ENCODE data around the gene AP3M1.
A peak's percentile ranks its signal among the peaks of the same experiment; 100 is the strongest.

AP3M1 gene

DNA sequence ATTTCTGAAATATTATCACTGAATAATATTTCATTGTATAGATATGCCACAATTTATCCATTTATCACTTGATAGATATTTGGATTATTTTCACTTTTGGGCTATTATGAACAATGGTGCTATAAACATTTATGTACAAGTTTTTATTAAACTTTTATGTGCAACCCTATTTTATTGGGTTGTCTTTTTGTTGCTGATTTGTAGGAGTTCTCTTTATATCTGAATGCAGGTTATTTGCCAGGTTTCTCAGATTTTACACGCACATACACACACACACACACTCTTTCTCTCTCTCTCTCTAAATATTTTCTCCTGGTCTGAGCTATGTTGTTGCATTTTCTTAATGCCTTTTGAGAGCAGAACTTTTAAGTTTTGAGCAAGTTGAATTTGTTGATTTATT lies 36.6 kb upstream of the AP3M1 start:
- no peaks in the 10 kb centered on the region for H3K9me3 ChIP-seq (ENCODE audit: insufficient read depth, low read length)
- no peak overlapping the region for H3K4me3 ChIP-seq (ENCODE audit: insufficient read length, low read depth)
- no peaks in the 10 kb centered on the region for H3K27me3 ChIP-seq (ENCODE audit: insufficient read depth, insufficient read length)
- no peak for DNase-seq (ENCODE audit: low read depth, low spot score)
- H3K36me3 ChIP-seq (ENCODE audit: insufficient read depth, insufficient read length, low read length) = no peaks in the 10 kb centered on the region
- no peak overlapping the region for H3K9ac ChIP-seq (ENCODE audit: insufficient read length, low read depth)
- TF ChIP-seq ZNF274 (IDR thresholded peaks at IDR 0.05; ENCODE audit: low read depth, low read length) = no peak
- no peak for TF ChIP-seq YY1 (IDR thresholded peaks at IDR 0.05; ENCODE audit: insufficient read depth, insufficient read length)
- no peak for TF ChIP-seq SUZ12 (IDR thresholded peaks at IDR 0.05; ENCODE audit: extremely low read depth, insufficient read depth, insufficient read length)
- no peaks in the 10 kb centered on the region for H3K4me1 ChIP-seq (ENCODE audit: insufficient read depth, insufficient read length)

DNA sequence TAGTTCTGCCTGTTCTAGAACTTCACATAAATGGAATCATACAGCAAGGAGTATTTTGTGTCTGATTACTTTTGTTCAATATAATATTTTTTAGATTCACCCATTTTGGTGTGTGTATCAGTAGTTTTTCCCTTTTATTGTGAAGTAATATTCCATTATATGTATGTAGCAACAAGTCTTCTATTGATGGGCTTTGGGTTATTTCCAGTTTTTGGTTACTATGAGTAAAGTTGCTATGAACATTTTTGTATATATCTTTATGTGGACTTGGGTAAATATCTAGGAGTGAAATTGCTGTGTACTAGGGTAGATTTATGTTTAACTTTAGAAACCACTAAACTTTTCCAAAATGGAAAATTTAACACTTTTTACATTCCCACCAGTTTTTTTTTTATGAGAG lies 36.0 kb upstream of the AP3M1 start:
- H3K9me3 ChIP-seq (ENCODE audit: insufficient read depth, low read length) = no peaks in the 10 kb centered on the region
- H3K4me1 ChIP-seq (ENCODE audit: insufficient read depth, insufficient read length) = no peaks in the 10 kb centered on the region
- DNase-seq (ENCODE audit: low read depth, low spot score) = no peak
- no peak overlapping the region for H3K4me3 ChIP-seq (ENCODE audit: insufficient read length, low read depth)
- TF ChIP-seq SUZ12 (IDR thresholded peaks at IDR 0.05; ENCODE audit: extremely low read depth, insufficient read depth, insufficient read length) (no peak), ZNF274 (IDR thresholded peaks at IDR 0.05; ENCODE audit: low read depth, low read length) (no peak), YY1 (IDR thresholded peaks at IDR 0.05; ENCODE audit: insufficient read depth, insufficient read length) (no peak)
- H3K9ac ChIP-seq (ENCODE audit: insufficient read length, low read depth) = no peak overlapping the region
- H3K36me3 ChIP-seq (ENCODE audit: insufficient read depth, insufficient read length, low read length) = no peaks in the 10 kb centered on the region
- H3K27me3 ChIP-seq (ENCODE audit: insufficient read depth, insufficient read length) = no peaks in the 10 kb centered on the region

DNA sequence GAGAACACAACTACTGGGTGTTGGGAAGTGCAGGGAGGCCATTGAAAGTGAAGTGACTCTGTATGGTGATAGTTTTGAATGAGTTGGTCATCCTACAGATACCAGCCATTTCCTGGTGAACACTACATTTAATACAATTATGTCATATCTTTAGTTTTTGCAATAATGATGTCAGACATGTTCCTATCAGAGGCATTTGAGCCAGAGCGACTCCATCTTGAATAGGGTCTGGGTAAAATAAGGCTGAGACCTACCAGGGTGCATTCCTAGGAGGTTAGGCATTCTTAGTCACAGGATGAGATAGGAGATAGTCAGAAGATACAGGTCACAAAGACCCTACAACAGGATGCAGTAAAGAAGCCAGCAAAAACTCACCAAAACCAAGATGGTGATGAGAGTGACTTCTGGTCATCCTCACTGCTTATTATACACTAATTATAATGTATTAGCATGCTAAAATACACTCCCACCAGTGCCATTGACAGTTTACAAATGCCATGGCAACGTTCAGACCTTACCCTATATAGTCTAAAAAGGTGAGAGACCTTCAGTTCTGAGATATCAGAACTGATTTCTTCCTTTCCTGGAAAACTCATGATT lies 28.6 kb upstream of the AP3M1 start:
- no peaks in the 10 kb centered on the region for H3K4me1 ChIP-seq (ENCODE audit: insufficient read depth, insufficient read length)
- no peak overlapping the region for H3K9ac ChIP-seq (ENCODE audit: insufficient read length, low read depth)
- no peaks in the 10 kb centered on the region for H3K9me3 ChIP-seq (ENCODE audit: insufficient read depth, low read length)
- no peak for TF ChIP-seq ZNF274 (IDR thresholded peaks at IDR 0.05; ENCODE audit: low read depth, low read length)
- no peak for TF ChIP-seq SUZ12 (IDR thresholded peaks at IDR 0.05; ENCODE audit: extremely low read depth, insufficient read depth, insufficient read length)
- no peak for TF ChIP-seq YY1 (IDR thresholded peaks at IDR 0.05; ENCODE audit: insufficient read depth, insufficient read length)
- H3K27me3 ChIP-seq (ENCODE audit: insufficient read depth, insufficient read length) = no peaks in the 10 kb centered on the region
- no peak for DNase-seq (ENCODE audit: low read depth, low spot score)
- H3K4me3 ChIP-seq (ENCODE audit: insufficient read length, low read depth) = no peak overlapping the region
- no peaks in the 10 kb centered on the region for H3K36me3 ChIP-seq (ENCODE audit: insufficient read depth, insufficient read length, low read length)

DNA sequence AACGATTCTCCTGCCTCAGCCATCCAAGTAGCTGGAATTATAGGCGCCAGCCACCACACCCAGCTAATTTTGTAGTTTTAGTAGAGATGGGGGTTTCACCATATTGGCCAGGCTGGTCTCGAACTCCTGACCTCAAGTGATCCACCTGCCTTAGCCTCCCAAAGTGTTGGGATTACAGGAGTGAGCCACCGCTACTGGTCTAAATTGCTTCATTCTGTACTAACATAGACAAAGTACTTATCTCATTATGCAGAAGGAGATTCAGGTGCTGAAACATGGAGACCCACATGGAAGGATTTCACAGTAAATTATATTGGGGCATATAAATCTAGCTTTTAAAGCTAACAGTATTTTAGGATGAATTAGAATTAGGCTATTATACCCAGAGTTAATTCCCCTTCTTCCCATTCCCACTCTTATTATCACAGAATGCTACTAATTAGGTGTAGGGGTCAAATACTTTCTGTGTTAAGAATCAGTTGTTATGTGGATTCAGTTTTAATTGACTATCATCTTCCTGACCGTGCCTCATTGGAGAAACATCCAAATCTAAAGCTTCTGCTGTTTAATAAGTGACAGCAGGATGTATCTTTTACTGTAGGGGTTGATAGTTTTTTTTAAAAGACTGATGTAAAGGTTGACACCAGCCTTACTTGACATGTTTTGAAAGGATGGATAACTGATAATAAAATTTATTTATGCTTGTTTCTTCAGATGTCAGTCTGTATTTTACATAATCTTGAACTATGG lies 27.6 kb upstream of the AP3M1 start:
- Histone ChIP-seq H3K9me3 (ENCODE audit: insufficient read depth, low read length) (no peaks in the 10 kb centered on the region), H3K36me3 (ENCODE audit: insufficient read depth, insufficient read length, low read length) (no peaks in the 10 kb centered on the region), H3K9ac (ENCODE audit: insufficient read length, low read depth) (no peak overlapping the region), H3K27me3 (ENCODE audit: insufficient read depth, insufficient read length) (no peaks in the 10 kb centered on the region), H3K4me3 (ENCODE audit: insufficient read length, low read depth) (no peak overlapping the region), H3K4me1 (ENCODE audit: insufficient read depth, insufficient read length) (no peaks in the 10 kb centered on the region)
- TF ChIP-seq ZNF274 (IDR thresholded peaks at IDR 0.05; ENCODE audit: low read depth, low read length) (no peak), YY1 (IDR thresholded peaks at IDR 0.05; ENCODE audit: insufficient read depth, insufficient read length) (no peak), SUZ12 (IDR thresholded peaks at IDR 0.05; ENCODE audit: extremely low read depth, insufficient read depth, insufficient read length) (no peak)
- DNase-seq (ENCODE audit: low read depth, low spot score) = no peak

DNA sequence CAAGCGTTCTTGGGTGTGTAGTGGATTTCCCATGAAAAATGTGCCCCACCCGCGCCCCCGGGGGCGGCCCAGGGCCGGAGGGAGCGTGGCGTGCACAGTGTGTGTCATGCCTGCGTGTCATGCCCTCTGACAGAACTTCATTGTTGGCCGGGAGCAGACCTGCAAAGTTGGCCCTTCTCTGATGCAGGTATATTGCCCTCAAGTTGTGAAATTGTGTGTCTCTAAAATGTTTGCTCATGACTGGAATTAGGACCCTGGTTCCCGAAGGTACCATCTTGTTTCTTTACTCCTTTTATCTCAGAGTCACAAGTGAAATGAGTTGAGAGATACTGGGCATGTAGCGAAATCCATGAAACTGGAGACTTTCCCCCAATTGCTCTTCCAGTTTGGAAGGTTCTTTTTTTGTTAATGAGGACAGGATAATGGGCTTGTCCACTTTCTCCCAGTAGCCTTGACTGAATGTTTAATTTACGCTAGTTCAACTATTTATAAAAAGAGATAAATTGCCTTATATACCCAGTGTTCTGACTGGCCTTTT lies 26.6 kb upstream of the AP3M1 start:
- TF ChIP-seq SUZ12 (IDR thresholded peaks at IDR 0.05; ENCODE audit: extremely low read depth, insufficient read depth, insufficient read length) = no peak
- no peak for TF ChIP-seq YY1 (IDR thresholded peaks at IDR 0.05; ENCODE audit: insufficient read depth, insufficient read length)
- TF ChIP-seq ZNF274 (IDR thresholded peaks at IDR 0.05; ENCODE audit: low read depth, low read length) = no peak
- Histone ChIP-seq H3K4me3 (ENCODE audit: insufficient read length, low read depth) (peak overlapping the region; percentile 87), H3K36me3 (ENCODE audit: insufficient read depth, insufficient read length, low read length) (no peaks in the 10 kb centered on the region), H3K27me3 (ENCODE audit: insufficient read depth, insufficient read length) (no peaks in the 10 kb centered on the region), H3K9me3 (ENCODE audit: insufficient read depth, low read length) (no peaks in the 10 kb centered on the region), H3K9ac (ENCODE audit: insufficient read length, low read depth) (peak overlapping the region; percentile 92), H3K4me1 (ENCODE audit: insufficient read depth, insufficient read length) (no peaks in the 10 kb centered on the region)
- no peak for DNase-seq (ENCODE audit: low read depth, low spot score)

DNA sequence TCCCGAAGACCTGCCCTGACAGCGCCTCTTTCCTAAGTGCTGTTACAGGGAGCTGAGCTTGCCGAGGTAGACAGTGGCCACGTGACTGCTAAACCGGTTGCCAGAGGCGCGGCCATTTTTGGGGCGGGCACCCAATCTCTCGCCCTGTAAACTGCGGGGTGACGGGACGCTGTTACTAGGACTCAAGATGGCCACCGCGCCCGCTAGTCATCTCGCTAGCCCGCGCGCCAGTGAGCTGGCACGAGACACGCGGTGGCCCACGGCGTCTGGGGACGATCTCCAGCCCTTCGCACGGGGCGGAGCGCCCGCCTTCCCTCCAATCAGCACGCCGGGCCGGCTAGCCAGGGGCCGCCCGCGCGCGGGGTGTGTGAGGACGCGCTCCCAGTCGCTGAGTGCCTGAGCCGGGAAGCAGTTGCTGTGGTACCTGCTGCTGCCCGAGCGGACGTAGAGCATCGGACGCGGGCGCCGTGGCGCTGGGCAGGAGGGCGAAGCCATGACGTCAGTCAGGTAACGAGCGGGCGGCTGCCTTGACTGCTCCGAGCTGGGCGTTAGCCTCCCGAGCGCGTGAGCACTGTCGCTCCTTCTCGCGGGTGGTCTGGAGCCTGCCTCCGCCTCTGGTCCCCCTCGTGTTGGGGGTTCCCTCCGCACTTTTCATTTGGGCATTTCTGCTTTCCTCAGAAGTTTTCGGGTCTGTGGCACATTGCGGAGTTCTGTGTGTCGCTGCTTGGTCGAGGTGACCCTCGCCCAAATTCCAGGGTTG lies 25.9 kb upstream of the AP3M1 start:
- H3K4me3 ChIP-seq (ENCODE audit: insufficient read length, low read depth) = peak overlapping the region; percentile 87
- no peaks in the 10 kb centered on the region for H3K27me3 ChIP-seq (ENCODE audit: insufficient read depth, insufficient read length)
- peak; percentile 82 for DNase-seq (ENCODE audit: low read depth, low spot score)
- peak overlapping the region; percentile 92 for H3K9ac ChIP-seq (ENCODE audit: insufficient read length, low read depth)
- H3K36me3 ChIP-seq (ENCODE audit: insufficient read depth, insufficient read length, low read length) = no peaks in the 10 kb centered on the region
- no peaks in the 10 kb centered on the region for H3K4me1 ChIP-seq (ENCODE audit: insufficient read depth, insufficient read length)
- peak; percentile 74 for TF ChIP-seq YY1 (IDR thresholded peaks at IDR 0.05; ENCODE audit: insufficient read depth, insufficient read length)
- no peak for TF ChIP-seq SUZ12 (IDR thresholded peaks at IDR 0.05; ENCODE audit: extremely low read depth, insufficient read depth, insufficient read length)
- no peak for TF ChIP-seq ZNF274 (IDR thresholded peaks at IDR 0.05; ENCODE audit: low read depth, low read length)
- no peaks in the 10 kb centered on the region for H3K9me3 ChIP-seq (ENCODE audit: insufficient read depth, low read length)

Measured in NT2/D1 (cell line).